Stimulated activated CD8-positive, alpha-beta memory T cell treated with anti-CD3 and anti-CD28 coated beads, Interleukin-4, amount 100 ng/mL, for 1 hour (primary cell): ENCODE results near the gene FARS2.

Experiments used
- DNase-seq, 2 donors: peaks; one replicate each; pipeline ENCODE4 v3.0.0-alpha.2; 2020; ENCODE audit warnings: low read depth in 2 of 2, low spot score in 1 of 2

Gene FARS2

GRCh38 chr6:5497896-5498578 lies 236.7 kb downstream of the FARS2 start:
- DNase-seq, result no peak

GRCh38 chr6:5498579-5498899 lies 237.2 kb downstream of the FARS2 start:
- DNase-seq, result no peak

- DNase-seq, result no peak
Measured at GRCh38 chr6:5499644-5500306, 238.5 kb downstream of the FARS2 start.

GRCh38 chr6:5501837-5502236 lies 240.5 kb downstream of the FARS2 start:
- no peak for DNase-seq

GRCh38 chr6:5504078-5504477 lies 242.8 kb downstream of the FARS2 start:
- no peak for DNase-seq

GRCh38 chr6:5506149-5506548 lies 244.8 kb downstream of the FARS2 start:
- DNase-seq, result no peak

- no peak for DNase-seq
Measured at GRCh38 chr6:5506597-5506996, 245.3 kb downstream of the FARS2 start.

- DNase-seq, result no peak
Measured at GRCh38 chr6:5507131-5507681, 245.9 kb downstream of the FARS2 start.

- DNase-seq, result no peak
Measured at GRCh38 chr6:5509106-5509505, 247.8 kb downstream of the FARS2 start.

- no peak for DNase-seq
Measured at GRCh38 chr6:5510331-5511133, 249.2 kb downstream of the FARS2 start.

- no peak for DNase-seq
Measured at GRCh38 chr6:5511954-5512353, 250.6 kb downstream of the FARS2 start.

GRCh38 chr6:5512422-5512821 lies 251.1 kb downstream of the FARS2 start:
- DNase-seq, result no peak

GRCh38 chr6:5513408-5513807 lies 252.1 kb downstream of the FARS2 start:
- no peak for DNase-seq

- no peak for DNase-seq
Measured at GRCh38 chr6:5514353-5514752, 253.0 kb downstream of the FARS2 start.

- no peak for DNase-seq
Measured at GRCh38 chr6:5515200-5515599, 253.9 kb downstream of the FARS2 start.

- DNase-seq, result no peak
Measured at GRCh38 chr6:5516036-5516435, 254.7 kb downstream of the FARS2 start.

GRCh38 chr6:5517796-5518195 lies 256.5 kb downstream of the FARS2 start:
- DNase-seq, result no peak

- no peak for DNase-seq
Measured at GRCh38 chr6:5518936-5519491, 257.7 kb downstream of the FARS2 start.

GRCh38 chr6:5520796-5521195 lies 259.5 kb downstream of the FARS2 start:
- DNase-seq, result no peak

GRCh38 chr6:5521322-5521721 lies 260.0 kb downstream of the FARS2 start:
- DNase-seq, result no peak

GRCh38 chr6:5522147-5522546 lies 260.8 kb downstream of the FARS2 start:
- no peak for DNase-seq

- DNase-seq, result no peak
Measured at GRCh38 chr6:5524110-5524509, 262.8 kb downstream of the FARS2 start.
